ENCODE data around the gene KRTAP1-1. TPM values are rescaled to one million over a fixed set of nuclear protein-coding genes. Genes with fewer than 3 reads are reported as not detected.
A peak's percentile ranks its signal among the peaks of the same experiment; 100 is the strongest.
"Not testable (repeated sequence)": the region's sequence is repeated elsewhere in the genome, so short reads cannot be mapped to it uniquely, and the experiment has no call there.

Gene KRTAP1-1
- polyA plus RNA-seq, 3 donors: not detected

GRCh38 chr17:41057547-41057946 lies 16.3 kb upstream of the KRTAP1-1 start:
- DNase-seq: no peak

- not testable (repeated sequence) for DNase-seq
Measured at GRCh38 chr17:41055130-41055529, 13.9 kb upstream of the KRTAP1-1 start, which contains the start of gene KRTAP2-2. TSS of gene KRTAP2-2 (minus strand) at chr17:41055230. CDS start at chr17:41055211, 19 bp downstream.

- not testable (repeated sequence) for DNase-seq
Measured at GRCh38 chr17:41054556-41054955, 13.3 kb upstream of the KRTAP1-1 start.

- DNase-seq: peak; percentile 22
Measured at GRCh38 chr17:41054025-41054424, 12.8 kb upstream of the KRTAP1-1 start.

- no peak for DNase-seq
Measured at GRCh38 chr17:41052566-41052965, 11.3 kb upstream of the KRTAP1-1 start.

GRCh38 chr17:41049110-41049509 lies 7.9 kb upstream of the KRTAP1-1 start:
- DNase-seq: no peak

GRCh38 chr17:41048441-41048840 lies 7.2 kb upstream of the KRTAP1-1 start:
- no peak for DNase-seq

- DNase-seq: not testable (repeated sequence)
Measured at GRCh38 chr17:41046735-41047465, 5.7 kb upstream of the KRTAP1-1 start, which contains the start of gene KRTAP2-1. TSS of gene KRTAP2-1 (minus strand) at chr17:41047316. CDS start at chr17:41047267, 49 bp downstream.

GRCh38 chr17:41042953-41043352 lies 1.7 kb upstream of the KRTAP1-1 start:
- no peak for DNase-seq

GRCh38 chr17:41037853-41038350 lies 3.3 kb downstream of the KRTAP1-1 start:
- no peak for DNase-seq

GRCh38 chr17:41034346-41034935 lies 6.8 kb downstream of the KRTAP1-1 start, which contains the start of gene KRTAP1-3:
TSS of gene KRTAP1-3 (minus strand) at chr17:41034874. CDS start at chr17:41034821, 53 bp downstream.
- not testable (repeated sequence) for DNase-seq

GRCh38 chr17:41029633-41030245 lies 11.5 kb downstream of the KRTAP1-1 start, which contains the start of gene KRTAP1-4:
TSS of gene KRTAP1-4 (minus strand) at chr17:41030195. CDS start at chr17:41030078, 117 bp downstream.
- DNase-seq: no peak

GRCh38 chr17:41026715-41027471 lies 14.4 kb downstream of the KRTAP1-1 start, which contains the start of gene KRTAP1-5:
TSS of gene KRTAP1-5 (minus strand) at chr17:41027208. CDS start at chr17:41027155, 53 bp downstream.
- no peak for DNase-seq

GRCh38 chr17:41024697-41025096 lies 16.6 kb downstream of the KRTAP1-1 start:
- DNase-seq: no peak

GRCh38 chr17:41020336-41020735 lies 20.9 kb downstream of the KRTAP1-1 start:
- DNase-seq: no peak

- DNase-seq: no peak
Measured at GRCh38 chr17:41019415-41019814, 21.8 kb downstream of the KRTAP1-1 start.

- DNase-seq: no peak
Measured at GRCh38 chr17:41018541-41018940, 22.7 kb downstream of the KRTAP1-1 start.

GRCh38 chr17:41016578-41017215 lies 24.6 kb downstream of the KRTAP1-1 start:
- DNase-seq: no peak

GRCh38 chr17:41015454-41015853 lies 25.8 kb downstream of the KRTAP1-1 start:
- no peak for DNase-seq

GRCh38 chr17:41013606-41014005 lies 27.6 kb downstream of the KRTAP1-1 start:
- DNase-seq: no peak

- DNase-seq: no peak
Measured at GRCh38 chr17:41013181-41013580, 28.1 kb downstream of the KRTAP1-1 start.

All from renal pelvis (tissue), 4 donors.